ENCODE measurements around the gene SGSM2.

SGSM2 gene

DNA sequence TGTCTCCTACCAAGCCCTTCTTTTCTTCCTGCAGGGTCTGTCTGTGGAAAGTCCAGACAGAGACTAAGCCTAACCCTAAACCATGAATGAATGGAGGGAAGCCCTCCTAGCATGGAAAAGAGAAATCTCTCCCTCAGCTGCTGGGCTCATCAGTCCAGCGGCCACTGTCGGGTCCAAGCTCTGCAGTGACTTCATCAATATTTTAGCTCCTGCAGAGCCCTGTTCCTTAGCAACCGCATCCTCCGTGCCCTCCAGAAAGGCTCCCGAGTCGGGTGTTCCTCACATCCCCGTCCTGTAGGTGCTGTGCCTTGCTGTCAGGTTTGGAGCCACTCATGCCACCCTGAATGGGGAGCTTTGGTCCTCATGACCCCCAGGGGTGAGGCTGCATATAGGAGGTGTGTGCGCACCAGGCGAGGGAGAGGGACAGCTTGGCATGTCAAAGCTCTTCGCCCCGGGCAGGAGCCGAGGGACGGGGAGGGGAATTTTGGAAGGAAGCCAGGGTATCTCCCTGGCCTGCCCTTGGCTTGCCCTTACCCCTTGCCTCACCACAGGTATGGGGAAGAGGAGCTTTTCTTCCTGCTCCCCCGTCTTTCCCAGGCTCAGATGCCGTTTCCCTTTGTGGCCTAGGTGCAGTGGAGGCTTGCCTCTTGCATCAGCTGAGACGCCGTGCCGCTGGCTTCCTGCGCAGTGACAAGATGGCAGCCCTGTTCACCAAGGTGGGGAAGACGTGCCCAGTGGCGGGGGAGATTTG is 23.9 kb downstream of the SGSM2 start:
- Histone ChIP-seq H3K4me1 (ENCODE audit: control insufficient read depth, insufficient read depth, low read length) (peaks cover 3% of the 10 kb centered on the region), H3K36me3 (ENCODE audit: control insufficient read depth, insufficient read depth, low read length) (peaks cover 6% of the 10 kb centered on the region; the same call in 1 of the 2 replicates), H3K4me3 (ENCODE audit: low read length) (no peak overlapping the region), H3K27ac (ENCODE audit: low read length) (no peak overlapping the region), H3K27me3 (ENCODE audit: control insufficient read depth, insufficient read depth, low read length) (no peaks in the 10 kb centered on the region; the same call in 1 of the 2 replicates), H3K9me3 (ENCODE audit: control insufficient read depth, insufficient read depth, low read length) (no peaks in the 10 kb centered on the region)
- DNase-seq (ENCODE audit: low read depth, low spot score): no peak
- no CpG with 5 or more reads among the region's 21 CpGs for WGBS (ENCODE audit: insufficient coverage, insufficient read length)

DNA sequence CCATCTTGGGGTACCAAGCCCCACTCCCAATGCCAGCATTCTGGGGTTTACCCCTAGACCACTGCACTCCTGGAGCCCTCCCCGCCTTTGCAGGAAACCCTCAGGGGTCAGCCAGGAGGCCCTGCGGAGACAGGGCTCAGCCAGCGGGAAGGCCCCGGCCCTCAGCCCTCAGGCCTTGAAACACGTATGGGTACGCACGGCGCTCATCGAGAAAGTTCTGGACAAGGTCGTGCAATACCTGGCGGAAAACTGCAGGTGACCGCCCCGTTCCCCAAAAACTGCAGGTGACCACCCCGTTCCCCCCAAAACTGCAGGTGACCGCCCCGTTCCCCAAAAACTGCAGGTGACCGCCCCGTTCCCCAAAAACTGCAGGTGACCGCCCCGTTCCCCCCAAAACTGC is 24.7 kb downstream of the SGSM2 start:
- no CpG with 5 or more reads among the region's 20 CpGs for WGBS (ENCODE audit: insufficient coverage, insufficient read length)
- DNase-seq (ENCODE audit: low read depth, low spot score): no peak
- no peak overlapping the region for H3K27ac ChIP-seq (ENCODE audit: low read length)
- H3K9me3 ChIP-seq (ENCODE audit: control insufficient read depth, insufficient read depth, low read length): no peaks in the 10 kb centered on the region
- peaks cover 3% of the 10 kb centered on the region for H3K4me1 ChIP-seq (ENCODE audit: control insufficient read depth, insufficient read depth, low read length)
- H3K36me3 ChIP-seq (ENCODE audit: control insufficient read depth, insufficient read depth, low read length): peaks cover 6% of the 10 kb centered on the region; the same call in 1 of the 2 replicates
- no peaks in the 10 kb centered on the region; the same call in 1 of the 2 replicates for H3K27me3 ChIP-seq (ENCODE audit: control insufficient read depth, insufficient read depth, low read length)
- H3K4me3 ChIP-seq (ENCODE audit: low read length): no peak overlapping the region

DNA sequence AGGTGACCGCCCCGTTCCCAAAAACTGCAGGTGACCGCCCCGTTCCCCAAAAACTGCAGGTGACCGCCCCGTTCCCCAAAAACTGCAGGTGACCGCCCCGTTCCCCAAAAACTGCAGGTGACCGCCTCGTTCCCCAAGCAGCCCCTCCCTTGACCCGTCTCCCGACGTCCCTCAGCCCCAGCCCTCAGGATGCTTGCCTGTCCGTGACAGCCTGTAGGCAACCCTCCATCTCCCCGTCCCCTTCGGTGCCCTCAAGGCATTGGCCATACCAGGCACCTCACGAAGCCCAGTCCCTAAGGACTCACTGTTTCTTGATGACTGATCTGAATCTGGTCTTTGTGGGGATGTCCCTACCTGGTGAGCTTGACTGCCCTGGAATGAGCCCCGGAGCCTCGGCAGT is 25.1 kb downstream of the SGSM2 start:
- no peak for DNase-seq (ENCODE audit: low read depth, low spot score)
- Histone ChIP-seq H3K27me3 (ENCODE audit: control insufficient read depth, insufficient read depth, low read length) (no peaks in the 10 kb centered on the region; the same call in 1 of the 2 replicates), H3K4me3 (ENCODE audit: low read length) (no peak overlapping the region), H3K27ac (ENCODE audit: low read length) (no peak overlapping the region), H3K4me1 (ENCODE audit: control insufficient read depth, insufficient read depth, low read length) (peaks cover 3% of the 10 kb centered on the region), H3K9me3 (ENCODE audit: control insufficient read depth, insufficient read depth, low read length) (no peaks in the 10 kb centered on the region), H3K36me3 (ENCODE audit: control insufficient read depth, insufficient read depth, low read length) (peaks cover 6% of the 10 kb centered on the region; the same call in 1 of the 2 replicates)
- no CpG with 5 or more reads among the region's 19 CpGs for WGBS (ENCODE audit: insufficient coverage, insufficient read length)

DNA sequence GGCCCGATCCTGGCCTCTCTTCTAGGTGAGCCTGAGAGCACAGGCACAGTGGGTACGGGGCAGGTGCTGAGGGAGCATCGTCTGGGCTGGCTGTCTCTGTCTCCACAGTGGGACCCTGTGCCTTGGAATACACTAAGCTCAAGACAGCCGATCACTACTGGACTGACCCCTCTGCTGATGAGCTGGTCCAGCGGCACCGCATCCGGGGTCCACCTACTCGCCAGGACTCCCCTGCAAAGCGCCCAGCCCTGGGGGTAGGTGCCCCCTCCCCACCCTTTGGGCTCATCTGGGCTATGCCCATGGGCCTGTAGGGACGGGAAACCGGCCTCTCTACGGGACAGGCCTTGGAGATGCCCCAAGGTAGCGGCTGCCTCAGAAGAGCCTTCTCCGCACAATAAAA is 25.6 kb downstream of the SGSM2 start:
- DNase-seq (ENCODE audit: low read depth, low spot score): no peak
- no peak overlapping the region for H3K4me3 ChIP-seq (ENCODE audit: low read length)
- no peaks in the 10 kb centered on the region; the same call in 1 of the 2 replicates for H3K27me3 ChIP-seq (ENCODE audit: control insufficient read depth, insufficient read depth, low read length)
- no CpG with 5 or more reads among the region's 14 CpGs for WGBS (ENCODE audit: insufficient coverage, insufficient read length)
- peaks cover 6% of the 10 kb centered on the region; the same call in 1 of the 2 replicates for H3K36me3 ChIP-seq (ENCODE audit: control insufficient read depth, insufficient read depth, low read length)
- no peaks in the 10 kb centered on the region for H3K9me3 ChIP-seq (ENCODE audit: control insufficient read depth, insufficient read depth, low read length)
- no peak overlapping the region for H3K27ac ChIP-seq (ENCODE audit: low read length)
- H3K4me1 ChIP-seq (ENCODE audit: control insufficient read depth, insufficient read depth, low read length): peaks cover 3% of the 10 kb centered on the region

DNA sequence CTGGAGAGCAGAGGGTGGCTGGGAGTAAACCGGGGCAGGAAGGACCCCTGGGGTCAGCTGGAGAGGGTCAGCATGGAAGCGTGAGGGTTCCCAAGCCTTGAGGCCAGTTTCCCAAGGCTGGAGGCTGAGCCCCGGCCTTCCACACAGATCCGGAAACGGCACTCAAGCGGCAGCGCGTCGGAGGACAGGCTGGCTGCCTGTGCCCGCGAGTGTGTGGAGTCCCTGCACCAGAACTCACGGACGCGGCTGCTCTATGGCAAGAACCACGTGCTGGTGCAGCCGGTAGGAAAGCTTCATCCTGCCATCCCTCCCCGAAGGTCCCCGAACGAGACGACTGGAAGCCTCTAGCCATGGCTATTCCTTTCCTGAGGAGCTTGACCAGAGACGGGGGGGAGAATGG is 26.0 kb downstream of the SGSM2 start:
- peaks cover 6% of the 10 kb centered on the region; the same call in 1 of the 2 replicates for H3K36me3 ChIP-seq (ENCODE audit: control insufficient read depth, insufficient read depth, low read length)
- no peak overlapping the region for H3K27ac ChIP-seq (ENCODE audit: low read length)
- no peaks in the 10 kb centered on the region for H3K9me3 ChIP-seq (ENCODE audit: control insufficient read depth, insufficient read depth, low read length)
- DNase-seq (ENCODE audit: low read depth, low spot score): no peak
- H3K4me1 ChIP-seq (ENCODE audit: control insufficient read depth, insufficient read depth, low read length): peaks cover 3% of the 10 kb centered on the region
- no peak overlapping the region for H3K4me3 ChIP-seq (ENCODE audit: low read length)
- no CpG with 5 or more reads among the region's 21 CpGs for WGBS (ENCODE audit: insufficient coverage, insufficient read length)
- no peaks in the 10 kb centered on the region; the same call in 1 of the 2 replicates for H3K27me3 ChIP-seq (ENCODE audit: control insufficient read depth, insufficient read depth, low read length)

DNA sequence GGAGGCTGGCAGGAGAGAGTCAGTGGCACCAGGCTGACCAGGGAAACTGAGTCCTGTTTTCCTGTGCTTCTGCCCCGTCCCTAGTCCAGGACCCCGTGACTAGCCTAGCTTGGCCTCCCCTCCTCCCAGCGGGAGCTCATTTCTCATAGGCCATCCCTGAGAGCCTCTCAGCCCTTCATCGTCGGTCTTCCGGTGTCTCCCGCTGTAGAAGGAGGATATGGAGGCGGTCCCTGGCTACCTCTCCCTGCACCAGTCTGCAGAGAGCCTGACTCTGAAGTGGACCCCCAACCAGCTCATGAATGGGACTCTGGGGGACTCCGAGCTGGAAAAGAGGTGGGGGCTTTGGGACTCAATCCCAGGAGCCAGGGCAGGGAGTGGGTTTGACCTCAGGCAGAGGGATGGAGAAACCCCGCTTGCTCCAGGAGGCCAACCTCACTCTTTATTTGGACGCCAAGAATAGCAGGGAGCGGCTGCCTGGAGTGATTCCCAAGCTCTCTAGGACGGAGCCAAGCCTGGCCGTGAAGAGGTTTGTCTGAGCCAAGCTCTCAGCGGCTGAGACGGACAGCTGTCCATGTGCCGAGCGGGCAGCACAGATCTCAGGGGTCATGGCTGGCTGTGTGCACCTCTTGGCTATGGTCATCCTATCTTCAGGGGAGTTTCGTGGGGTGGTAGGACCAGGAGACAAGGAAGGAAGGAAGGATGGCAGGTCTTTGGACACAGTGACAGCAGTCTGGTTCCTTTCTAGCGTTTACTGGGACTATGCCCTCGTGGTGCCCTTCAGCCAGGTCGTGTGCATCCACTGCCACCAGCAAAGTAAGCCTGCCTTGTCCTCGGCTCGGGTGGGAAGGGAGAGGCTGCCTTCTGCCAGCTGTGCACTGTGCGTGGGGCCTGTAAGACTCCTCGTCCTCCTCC is 26.8 kb downstream of the SGSM2 start:
- H3K27me3 ChIP-seq (ENCODE audit: control insufficient read depth, insufficient read depth, low read length): no peaks in the 10 kb centered on the region; the same call in 1 of the 2 replicates
- H3K36me3 ChIP-seq (ENCODE audit: control insufficient read depth, insufficient read depth, low read length): peaks cover 6% of the 10 kb centered on the region; the same call in 1 of the 2 replicates
- no peak overlapping the region for H3K4me3 ChIP-seq (ENCODE audit: low read length)
- H3K27ac ChIP-seq (ENCODE audit: low read length): no peak overlapping the region
- DNase-seq (ENCODE audit: low read depth, low spot score): no peak
- H3K4me1 ChIP-seq (ENCODE audit: control insufficient read depth, insufficient read depth, low read length): peaks cover 2% of the 10 kb centered on the region
- H3K9me3 ChIP-seq (ENCODE audit: control insufficient read depth, insufficient read depth, low read length): no peaks in the 10 kb centered on the region
- no CpG with 5 or more reads among the region's 26 CpGs for WGBS (ENCODE audit: insufficient coverage, insufficient read length)

- H3K4me1 ChIP-seq (ENCODE audit: control insufficient read depth, insufficient read depth, low read length): no peaks in the 10 kb centered on the region; the same call in 1 of the 2 replicates
- DNase-seq (ENCODE audit: low read depth, low spot score): no peak
- H3K27ac ChIP-seq (ENCODE audit: low read length): no peak overlapping the region
- no peaks in the 10 kb centered on the region for H3K9me3 ChIP-seq (ENCODE audit: control insufficient read depth, insufficient read depth, low read length)
- H3K27me3 ChIP-seq (ENCODE audit: control insufficient read depth, insufficient read depth, low read length): no peaks in the 10 kb centered on the region
- WGBS (ENCODE audit: insufficient coverage, insufficient read length): no CpG with 5 or more reads among the region's 12 CpGs
- peaks cover 6% of the 10 kb centered on the region; the same call in 1 of the 2 replicates for H3K36me3 ChIP-seq (ENCODE audit: control insufficient read depth, insufficient read depth, low read length)
- no peak overlapping the region for H3K4me3 ChIP-seq (ENCODE audit: low read length)
Measured at GRCh38 chr17:2364763-2365116, 27.4 kb downstream of the SGSM2 start.

DNA sequence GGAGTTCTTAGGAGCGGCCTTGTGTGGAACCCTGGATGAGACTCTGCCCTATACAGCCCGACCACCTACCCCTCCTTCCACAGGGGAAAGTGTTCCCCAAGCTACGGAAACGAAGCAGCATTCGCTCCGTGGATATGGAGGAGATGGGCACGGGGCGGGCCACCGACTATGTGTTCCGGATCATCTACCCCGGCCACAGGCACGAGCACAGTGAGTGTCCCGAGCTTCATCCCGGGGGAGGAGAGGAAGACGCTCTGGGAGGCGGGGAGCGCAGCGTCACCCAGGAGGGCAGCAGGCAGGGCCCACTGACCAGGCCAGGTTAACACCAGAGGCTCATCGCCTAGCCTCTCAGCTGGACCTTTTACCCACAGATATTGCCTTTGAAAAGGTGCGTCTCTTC is 27.8 kb downstream of the SGSM2 start:
- no peak overlapping the region for H3K4me3 ChIP-seq (ENCODE audit: low read length)
- H3K4me1 ChIP-seq (ENCODE audit: control insufficient read depth, insufficient read depth, low read length): no peaks in the 10 kb centered on the region; the same call in 1 of the 2 replicates
- H3K27me3 ChIP-seq (ENCODE audit: control insufficient read depth, insufficient read depth, low read length): no peaks in the 10 kb centered on the region
- no peak for DNase-seq (ENCODE audit: low read depth, low spot score)
- H3K36me3 ChIP-seq (ENCODE audit: control insufficient read depth, insufficient read depth, low read length): peaks cover 6% of the 10 kb centered on the region; the same call in 1 of the 2 replicates
- WGBS (ENCODE audit: insufficient coverage, insufficient read length): no CpG with 5 or more reads among the region's 20 CpGs
- no peaks in the 10 kb centered on the region for H3K9me3 ChIP-seq (ENCODE audit: control insufficient read depth, insufficient read depth, low read length)
- H3K27ac ChIP-seq (ENCODE audit: low read length): no peak overlapping the region

DNA sequence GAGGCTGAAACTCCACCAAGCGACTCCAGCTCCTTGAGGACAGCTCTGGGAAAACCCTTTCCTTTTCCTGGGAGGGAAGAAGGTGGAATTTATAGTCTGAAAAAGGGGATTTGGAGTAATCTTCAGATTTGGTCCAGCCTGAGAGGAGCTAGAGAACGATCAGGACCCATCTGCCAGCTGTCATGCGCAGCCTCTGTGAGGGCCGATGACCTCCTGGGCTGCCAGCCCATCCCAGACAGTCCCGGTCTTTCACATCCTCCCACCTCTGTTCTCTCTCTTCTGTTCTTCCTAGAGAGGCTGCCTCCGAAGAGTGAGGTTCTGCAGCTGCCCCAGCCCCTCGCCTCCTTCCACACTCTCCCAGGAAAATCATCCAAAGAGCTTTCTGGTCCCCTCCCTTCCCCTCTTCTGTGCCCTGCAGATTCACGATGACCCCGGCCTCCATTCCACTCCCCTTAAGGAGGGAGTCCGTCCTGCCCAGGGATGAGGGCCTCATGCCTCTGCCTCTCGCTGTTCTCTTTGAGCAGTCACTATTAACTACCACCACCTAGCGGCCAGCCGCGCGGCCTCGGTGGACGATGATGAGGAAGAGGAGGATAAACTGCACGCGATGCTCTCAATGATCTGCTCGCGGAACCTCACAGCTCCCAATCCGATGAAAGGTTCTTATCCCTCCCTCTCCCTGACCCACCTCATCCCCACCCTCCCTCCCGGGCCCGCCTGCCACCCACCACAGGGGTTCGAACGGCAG is 29.6 kb downstream of the SGSM2 start:
- no CpG with 5 or more reads among the region's 26 CpGs for WGBS (ENCODE audit: insufficient coverage, insufficient read length)
- Histone ChIP-seq H3K9me3 (ENCODE audit: control insufficient read depth, insufficient read depth, low read length) (no peaks in the 10 kb centered on the region), H3K4me3 (ENCODE audit: low read length) (no peak overlapping the region), H3K36me3 (ENCODE audit: control insufficient read depth, insufficient read depth, low read length) (peaks cover 6% of the 10 kb centered on the region; the same call in 1 of the 2 replicates), H3K4me1 (ENCODE audit: control insufficient read depth, insufficient read depth, low read length) (no peaks in the 10 kb centered on the region; the same call in 1 of the 2 replicates), H3K27ac (ENCODE audit: low read length) (no peak overlapping the region), H3K27me3 (ENCODE audit: control insufficient read depth, insufficient read depth, low read length) (no peaks in the 10 kb centered on the region)
- DNase-seq (ENCODE audit: low read depth, low spot score): peak; percentile 27

DNA sequence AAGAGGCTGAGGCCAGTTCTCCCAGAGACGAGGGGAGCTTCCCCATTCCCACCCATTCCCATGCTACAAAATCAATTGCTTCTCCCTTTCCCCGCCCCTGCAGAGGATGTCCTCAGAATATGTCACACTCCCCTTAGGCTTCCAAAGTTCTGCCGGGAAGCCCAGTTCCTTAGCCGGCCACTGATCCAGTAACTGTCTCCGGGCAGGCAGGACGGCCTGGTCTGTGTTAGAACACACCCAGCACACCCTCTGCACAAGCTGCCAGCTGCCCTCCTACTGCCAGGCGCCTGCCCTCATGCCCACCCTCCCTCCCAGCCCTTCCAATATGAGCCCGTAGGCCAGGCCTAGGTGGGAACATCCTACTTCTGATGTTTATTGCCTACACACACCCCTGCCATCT is 31.1 kb downstream of the SGSM2 start:
- Histone ChIP-seq H3K27me3 (ENCODE audit: control insufficient read depth, insufficient read depth, low read length) (no peaks in the 10 kb centered on the region), H3K27ac (ENCODE audit: low read length) (no peak overlapping the region), H3K36me3 (ENCODE audit: control insufficient read depth, insufficient read depth, low read length) (0 out of 2 replicates have a peak, but pooled peaks cover 5% of the 10 kb centered on the region), H3K4me3 (ENCODE audit: low read length) (no peak overlapping the region), H3K4me1 (ENCODE audit: control insufficient read depth, insufficient read depth, low read length) (no peaks in the 10 kb centered on the region; the same call in 1 of the 2 replicates), H3K9me3 (ENCODE audit: control insufficient read depth, insufficient read depth, low read length) (no peaks in the 10 kb centered on the region)
- no peak for DNase-seq (ENCODE audit: low read depth, low spot score)
- WGBS (ENCODE audit: insufficient coverage, insufficient read length): no CpG with 5 or more reads among the region's 8 CpGs

Measured in iPS DF 6.9 (cell line).